ENCODE data around the gene ZBED1. TPM values are rescaled to one million over a fixed set of nuclear protein-coding genes. Genes with fewer than 3 reads are reported as not detected.

Gene ZBED1
- polyA plus RNA-seq, 1 donor (not counting 4 experiments of a cell fraction or from before 2014, with no cell fraction given) = 9.0 TPM

DNA sequence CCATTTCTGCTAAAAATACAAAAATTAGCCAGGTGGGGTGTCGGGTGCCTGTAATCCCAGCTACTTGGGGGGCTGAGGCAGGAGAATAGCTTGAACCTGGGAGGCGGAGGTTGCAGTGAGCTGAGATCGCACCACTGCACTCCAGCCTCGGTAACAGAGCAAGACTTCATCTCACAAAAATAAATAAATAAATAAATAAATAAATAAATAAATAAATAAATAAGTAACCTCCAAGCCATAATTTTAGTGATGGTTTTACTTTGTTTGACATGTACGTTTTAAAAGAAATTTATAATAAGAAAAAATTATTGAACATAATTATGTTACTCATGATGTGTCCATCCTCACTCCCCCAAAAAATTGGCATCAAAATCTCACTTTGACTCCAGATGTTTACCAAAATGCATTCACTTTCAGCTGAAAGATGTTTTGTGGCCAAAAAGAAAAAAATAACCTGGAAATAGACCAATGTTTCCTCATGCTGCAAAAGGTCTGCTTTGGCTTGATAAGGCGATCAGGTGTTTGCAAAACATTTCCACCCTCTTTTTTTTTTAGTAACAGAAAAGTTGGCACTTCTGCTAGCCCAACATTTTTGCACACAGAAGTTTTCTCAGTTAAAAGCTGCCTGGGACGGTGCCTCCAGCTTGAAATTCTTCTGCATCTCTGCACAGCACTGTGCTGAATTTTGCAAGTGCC is 42.2 kb upstream of the ZBED1 start:
- Histone ChIP-seq H3K9ac (ENCODE audit: control insufficient read depth, extremely low read depth, insufficient read depth, low read length) (no peak overlapping the region), H3K9me3 (ENCODE audit: control insufficient read depth, low read depth, low read length) (no peaks in the 10 kb centered on the region), H3K79me2 (ENCODE audit: control insufficient read depth, insufficient read depth, low read length) (no peaks in the 10 kb centered on the region), H4K20me1 (ENCODE audit: control insufficient read depth, extremely low read depth, insufficient read depth, low read length) (no peaks in the 10 kb centered on the region), H3K9me1 (ENCODE audit: control insufficient read depth, extremely low read depth, insufficient read depth, low read length) (no peaks in the 10 kb centered on the region), H3K27me3 (ENCODE audit: control insufficient read depth, extremely low read depth, insufficient read depth, low read length) (no peaks in the 10 kb centered on the region), H3K4me3 (ENCODE audit: control insufficient read depth in 2 of 3, extremely low read depth in 1 of 3, insufficient read depth in 2 of 3, low read depth in 1 of 3, low read length in 3 of 3) (no peak overlapping the region), H2AFZ (ENCODE audit: control insufficient read depth, low read length) (no peak overlapping the region), H3K4me1 (ENCODE audit: control insufficient read depth, extremely low read depth, insufficient read depth, low read length) (no peaks in the 10 kb centered on the region), H3K36me3 (ENCODE audit: control insufficient read depth in 2 of 2, extremely low read depth in 1 of 2, insufficient read depth in 2 of 2, low read length in 2 of 2) (no peaks in the 10 kb centered on the region), H3K27ac (ENCODE audit: control insufficient read depth, insufficient read depth, low read length) (no peak overlapping the region), H3K4me2 (ENCODE audit: control insufficient read depth, extremely low read depth, insufficient read depth, low read depth, low read length) (no peak overlapping the region)
- TF ChIP-seq EZH2 (IDR thresholded peaks at IDR 0.05; ENCODE audit: low read length) = no peak
- TF ChIP-seq, protein P1, sequence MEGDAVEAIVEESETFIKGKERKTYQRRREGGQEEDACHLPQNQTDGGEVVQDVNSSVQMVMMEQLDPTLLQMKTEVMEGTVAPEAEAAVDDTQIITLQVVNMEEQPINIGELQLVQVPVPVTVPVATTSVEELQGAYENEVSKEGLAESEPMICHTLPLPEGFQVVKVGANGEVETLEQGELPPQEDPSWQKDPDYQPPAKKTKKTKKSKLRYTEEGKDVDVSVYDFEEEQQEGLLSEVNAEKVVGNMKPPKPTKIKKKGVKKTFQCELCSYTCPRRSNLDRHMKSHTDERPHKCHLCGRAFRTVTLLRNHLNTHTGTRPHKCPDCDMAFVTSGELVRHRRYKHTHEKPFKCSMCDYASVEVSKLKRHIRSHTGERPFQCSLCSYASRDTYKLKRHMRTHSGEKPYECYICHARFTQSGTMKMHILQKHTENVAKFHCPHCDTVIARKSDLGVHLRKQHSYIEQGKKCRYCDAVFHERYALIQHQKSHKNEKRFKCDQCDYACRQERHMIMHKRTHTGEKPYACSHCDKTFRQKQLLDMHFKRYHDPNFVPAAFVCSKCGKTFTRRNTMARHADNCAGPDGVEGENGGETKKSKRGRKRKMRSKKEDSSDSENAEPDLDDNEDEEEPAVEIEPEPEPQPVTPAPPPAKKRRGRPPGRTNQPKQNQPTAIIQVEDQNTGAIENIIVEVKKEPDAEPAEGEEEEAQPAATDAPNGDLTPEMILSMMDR (optimal IDR thresholded peaks at IDR 0.05 in 1 of 3, IDR thresholded peaks at IDR 0.05 in 1 of 3, conservative IDR thresholded peaks at IDR 0.05 in 1 of 3; ENCODE audit: extremely low read depth in 1 of 3, insufficient read depth in 2 of 3, low read length in 3 of 3) = no peak
- FAIRE-seq (no peak), DNase-seq (ENCODE audit: low read depth, low spot score) (no peak)
- dilution Hi-C loops (cut with MboI; ENCODE audit: extremely low pct_ligation_motif_present, low sequenced_read_pairs) = no loop called here

DNA sequence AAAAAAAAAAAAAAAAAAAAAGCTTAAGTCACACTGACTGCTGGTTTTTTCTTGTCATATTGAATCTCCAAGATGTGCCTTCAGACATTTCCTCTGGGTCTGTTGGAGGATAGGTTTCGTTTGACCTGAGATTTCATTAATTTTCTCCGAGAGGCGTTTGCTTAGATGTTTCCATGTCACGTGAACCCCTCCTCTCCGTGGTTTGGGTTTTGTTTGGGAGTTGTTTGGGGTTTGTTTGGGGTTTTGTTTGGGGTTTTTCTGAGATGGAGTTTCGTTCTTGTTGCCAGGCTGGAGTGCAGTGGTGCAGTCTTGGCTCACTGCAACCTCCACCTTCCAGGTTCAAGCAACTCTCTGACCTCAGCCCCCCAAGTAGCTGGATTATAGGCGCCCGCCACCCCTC is 40.8 kb upstream of the ZBED1 start:
- H2AFZ ChIP-seq (ENCODE audit: control insufficient read depth, low read length) = no peak overlapping the region
- H4K20me1 ChIP-seq (ENCODE audit: control insufficient read depth, extremely low read depth, insufficient read depth, low read length) = no peaks in the 10 kb centered on the region
- dilution Hi-C loops (cut with MboI; ENCODE audit: extremely low pct_ligation_motif_present, low sequenced_read_pairs) = no loop called here
- no peaks in the 10 kb centered on the region for H3K79me2 ChIP-seq (ENCODE audit: control insufficient read depth, insufficient read depth, low read length)
- H3K4me1 ChIP-seq (ENCODE audit: control insufficient read depth, extremely low read depth, insufficient read depth, low read length) = no peaks in the 10 kb centered on the region
- DNase-seq (ENCODE audit: low read depth, low spot score) (no peak), FAIRE-seq (no peak)
- H3K9me1 ChIP-seq (ENCODE audit: control insufficient read depth, extremely low read depth, insufficient read depth, low read length) = no peaks in the 10 kb centered on the region
- no peaks in the 10 kb centered on the region for H3K36me3 ChIP-seq (ENCODE audit: control insufficient read depth in 2 of 2, extremely low read depth in 1 of 2, insufficient read depth in 2 of 2, low read length in 2 of 2)
- H3K4me2 ChIP-seq (ENCODE audit: control insufficient read depth, extremely low read depth, insufficient read depth, low read depth, low read length) = no peak overlapping the region
- no peak overlapping the region for H3K9ac ChIP-seq (ENCODE audit: control insufficient read depth, extremely low read depth, insufficient read depth, low read length)
- H3K27me3 ChIP-seq (ENCODE audit: control insufficient read depth, extremely low read depth, insufficient read depth, low read length) = peaks cover 5% of the 10 kb centered on the region
- no peak overlapping the region for H3K27ac ChIP-seq (ENCODE audit: control insufficient read depth, insufficient read depth, low read length)
- no peak overlapping the region for H3K4me3 ChIP-seq (ENCODE audit: control insufficient read depth in 2 of 3, extremely low read depth in 1 of 3, insufficient read depth in 2 of 3, low read depth in 1 of 3, low read length in 3 of 3)
- no peak for TF ChIP-seq EZH2 (IDR thresholded peaks at IDR 0.05; ENCODE audit: low read length)
- TF ChIP-seq, protein P1 (optimal IDR thresholded peaks at IDR 0.05 in 1 of 3, IDR thresholded peaks at IDR 0.05 in 1 of 3, conservative IDR thresholded peaks at IDR 0.05 in 1 of 3; ENCODE audit: extremely low read depth in 1 of 3, insufficient read depth in 2 of 3, low read length in 3 of 3) = no peak
- H3K9me3 ChIP-seq (ENCODE audit: control insufficient read depth, low read depth, low read length) = no peaks in the 10 kb centered on the region

All from keratinocyte (primary cell).